Activated CD4-positive, alpha-beta memory T cell treated with anti-CD3 and anti-CD28 coated beads for 36 hours (primary cell): Measurements from ENCODE around the gene RBM20. TPM values are rescaled to one million over a fixed set of nuclear protein-coding genes. Genes with fewer than 3 reads are reported as not detected.
A peak's percentile ranks its signal among the peaks of the same experiment; 100 is the strongest.
"Not testable (repeated sequence)": the region's sequence is repeated elsewhere in the genome, so short reads cannot be mapped to it uniquely, and the experiment has no call there.

Experiments used
- CTCF ChIA-PET: fragments of 350-600 bp; sonication (Branson Sonifier 250); formaldehyde crosslinking; loops from one replicate; lab custom pipeline; 2021; ENCODE audit warnings: antibody characterized with exemption, inconsistent platforms; lab: Charles Lee
- POLR2A ChIA-PET: fragments of 350-600 bp; sonication (Branson Sonifier 250); formaldehyde crosslinking; loops from one replicate; lab custom pipeline; 2021; ENCODE audit warnings: antibody characterized with exemption; lab: Charles Lee
- DNase-seq: peaks from one replicate; pipeline ENCODE4 v3.0.0-alpha.2; 2020
- H3K27ac Mint-ChIP-seq: one replicate; pipeline ENCODE4 v1.8.0; 2021; ENCODE audit warnings: mixed read lengths
- H3K27me3 Mint-ChIP-seq: one replicate; pipeline ENCODE4 v1.8.0; 2021; ENCODE audit warnings: mixed read lengths
- H3K36me3 Mint-ChIP-seq: one replicate; pipeline ENCODE4 v1.8.0; 2021; ENCODE audit warnings: mixed read lengths
- H3K4me1 Mint-ChIP-seq: one replicate; pipeline ENCODE4 v1.8.0; 2021; ENCODE audit warnings: low read depth, mixed read lengths
- H3K4me3 Mint-ChIP-seq: one replicate; pipeline ENCODE4 v1.8.0; 2021; ENCODE audit warnings: mild to moderate bottlenecking, mixed read lengths
- H3K9me3 Mint-ChIP-seq: one replicate; pipeline ENCODE4 v1.8.0; 2021; ENCODE audit warnings: mixed read lengths
- intact Hi-C: fragments of 100-400 bp; cut with micrococcal nuclease; formaldehyde crosslinking; loops from one replicate; pipeline ENCODE4 v1.15.1; 2023
- total RNA-seq, 2 experiments: library from RNA; stranded (reverse); gene quantifications; one replicate each; pipeline ENCODE4 v1.2.3, GENCODE V29; 2021

RBM20 gene
- total RNA-seq, 2 experiments from 2014 or later: not detected

GRCh38 chr10:110628161-110628560, 16.0 kb upstream of the RBM20 start:
- Mint-ChIP-seq H3K4me3 (no peak overlapping the region), H3K9me3 (peaks cover 2% of the 10 kb centered on the region), H3K27me3 (peaks cover 3% of the 10 kb centered on the region), H3K36me3 (peaks cover 3% of the 10 kb centered on the region), H3K4me1 (no peaks in the 10 kb centered on the region), H3K27ac (no peak overlapping the region)
- ChIA-PET POLR2A (no interaction called here), CTCF (no interaction called here)
- intact Hi-C loops: no loop called here
- no peak for DNase-seq

GRCh38 chr10:110629680-110630191, 14.4 kb upstream of the RBM20 start:
- CTCF ChIA-PET: no interaction called here
- intact Hi-C loops: no loop called here
- no peak overlapping the region for H3K27ac Mint-ChIP-seq
- no peak overlapping the region for H3K4me3 Mint-ChIP-seq
- POLR2A ChIA-PET: no interaction called here
- DNase-seq: no peak
- no peaks in the 10 kb centered on the region for H3K4me1 Mint-ChIP-seq
- peaks cover 2% of the 10 kb centered on the region for H3K9me3 Mint-ChIP-seq
- H3K36me3 Mint-ChIP-seq: peaks cover 3% of the 10 kb centered on the region
- peaks cover 5% of the 10 kb centered on the region for H3K27me3 Mint-ChIP-seq

- Mint-ChIP-seq H3K36me3 (peaks cover 3% of the 10 kb centered on the region), H3K27ac (no peak overlapping the region), H3K27me3 (peaks cover 5% of the 10 kb centered on the region), H3K4me3 (no peak overlapping the region), H3K4me1 (no peaks in the 10 kb centered on the region), H3K9me3 (peaks cover 2% of the 10 kb centered on the region)
- intact Hi-C loops: no loop called here
- POLR2A ChIA-PET: no interaction called here
- no peak for DNase-seq
- CTCF ChIA-PET: no interaction called here
Observed at GRCh38 chr10:110631934-110632333, 12.2 kb upstream of the RBM20 start.

- Mint-ChIP-seq H3K27me3 (peaks cover 5% of the 10 kb centered on the region), H3K36me3 (peaks cover 3% of the 10 kb centered on the region), H3K27ac (no peak overlapping the region), H3K9me3 (peaks cover 2% of the 10 kb centered on the region), H3K4me3 (no peak overlapping the region), H3K4me1 (no peaks in the 10 kb centered on the region)
- ChIA-PET POLR2A (no interaction called here), CTCF (no interaction called here)
- intact Hi-C loops: no loop called here
- no peak for DNase-seq
Observed at GRCh38 chr10:110632591-110633215, 11.4 kb upstream of the RBM20 start.

- peaks cover 2% of the 10 kb centered on the region for H3K27me3 Mint-ChIP-seq
- no peak overlapping the region for H3K27ac Mint-ChIP-seq
- ChIA-PET POLR2A (no interaction called here), CTCF (no interaction called here)
- no peaks in the 10 kb centered on the region for H3K36me3 Mint-ChIP-seq
- intact Hi-C loops: no loop called here
- H3K4me1 Mint-ChIP-seq: no peaks in the 10 kb centered on the region
- H3K9me3 Mint-ChIP-seq: no peaks in the 10 kb centered on the region
- H3K4me3 Mint-ChIP-seq: no peak overlapping the region
- DNase-seq: no peak
Observed at GRCh38 chr10:110634527-110635209, 9.5 kb upstream of the RBM20 start.

- Mint-ChIP-seq H3K27me3 (peaks cover 8% of the 10 kb centered on the region), H3K4me3 (no peak overlapping the region), H3K27ac (no peak overlapping the region), H3K4me1 (peaks cover 6% of the 10 kb centered on the region), H3K36me3 (no peaks in the 10 kb centered on the region), H3K9me3 (no peaks in the 10 kb centered on the region)
- POLR2A ChIA-PET: no interaction called here
- no peak for DNase-seq
- CTCF ChIA-PET: interaction anchor here (1.4 kb wide), 1 partner anchor 36 kb away, joined by 5 read pairs; no protein-coding TSS in a partner anchor
- intact Hi-C loops: no loop called here
Observed at GRCh38 chr10:110636572-110636931, 7.6 kb upstream of the RBM20 start.

GRCh38 chr10:110636932-110637557, 7.1 kb upstream of the RBM20 start:
- H3K4me1 Mint-ChIP-seq: peaks cover 10% of the 10 kb centered on the region
- H3K9me3 Mint-ChIP-seq: no peaks in the 10 kb centered on the region
- DNase-seq: no peak
- POLR2A ChIA-PET: no interaction called here
- H3K36me3 Mint-ChIP-seq: no peaks in the 10 kb centered on the region
- intact Hi-C loops: no loop called here
- CTCF ChIA-PET: interaction anchor here (1.4 to 1.5 kb wide), 2 partner anchors 26 to 35 kb away, joined by 4 to 5 read pairs; no protein-coding TSS in a partner anchor
- no peak overlapping the region for H3K27ac Mint-ChIP-seq
- no peak overlapping the region for H3K4me3 Mint-ChIP-seq
- H3K27me3 Mint-ChIP-seq: peaks cover 11% of the 10 kb centered on the region

- DNase-seq: no peak
- H3K9me3 Mint-ChIP-seq: no peaks in the 10 kb centered on the region
- intact Hi-C loops: no loop called here
- H3K4me3 Mint-ChIP-seq: no peak overlapping the region
- no peaks in the 10 kb centered on the region for H3K36me3 Mint-ChIP-seq
- ChIA-PET CTCF (interaction anchor here (1.4 to 1.5 kb wide), 2 partner anchors 27 to 35 kb away, joined by 4 to 5 read pairs; no protein-coding TSS in a partner anchor), POLR2A (no interaction called here)
- H3K27me3 Mint-ChIP-seq: peaks cover 17% of the 10 kb centered on the region
- no peak overlapping the region for H3K27ac Mint-ChIP-seq
- H3K4me1 Mint-ChIP-seq: peaks cover 14% of the 10 kb centered on the region
Observed at GRCh38 chr10:110637558-110638053, 6.5 kb upstream of the RBM20 start.

- H3K36me3 Mint-ChIP-seq: no peaks in the 10 kb centered on the region
- no peak overlapping the region for H3K27ac Mint-ChIP-seq
- CTCF ChIA-PET: interaction anchor here (0.6 to 1.5 kb wide), 2 partner anchors 28 to 527 kb away, joined by 4 read pairs; no protein-coding TSS in a partner anchor
- no peaks in the 10 kb centered on the region for H3K9me3 Mint-ChIP-seq
- peaks cover 18% of the 10 kb centered on the region for H3K4me1 Mint-ChIP-seq
- DNase-seq: no peak
- intact Hi-C loops: no loop called here
- POLR2A ChIA-PET: no interaction called here
- peaks cover 23% of the 10 kb centered on the region for H3K27me3 Mint-ChIP-seq
- no peak overlapping the region for H3K4me3 Mint-ChIP-seq
Observed at GRCh38 chr10:110638319-110638718, 5.8 kb upstream of the RBM20 start.

GRCh38 chr10:110639046-110639445, 5.1 kb upstream of the RBM20 start:
- H3K36me3 Mint-ChIP-seq, POLR2A ChIA-PET, H3K4me3 Mint-ChIP-seq, DNase-seq, H3K9me3 Mint-ChIP-seq, intact Hi-C loops, H3K27ac Mint-ChIP-seq: not testable (repeated sequence)
- Mint-ChIP-seq H3K27me3 (peaks cover 24% of the 10 kb centered on the region), H3K4me1 (peaks cover 19% of the 10 kb centered on the region)
- CTCF ChIA-PET: interaction anchor here (0.6 kb wide), 1 partner anchor 69 kb away, joined by 3 read pairs; no protein-coding TSS in a partner anchor

GRCh38 chr10:110639858-110640257, 4.3 kb upstream of the RBM20 start:
- CTCF ChIA-PET: not testable (repeated sequence)

GRCh38 chr10:110641256-110641655, 2.9 kb upstream of the RBM20 start:
- Mint-ChIP-seq H3K4me3 (no peak overlapping the region), H3K27me3 (peaks cover 38% of the 10 kb centered on the region), H3K27ac (no peak overlapping the region), H3K36me3 (no peaks in the 10 kb centered on the region), H3K4me1 (peaks cover 25% of the 10 kb centered on the region), H3K9me3 (no peaks in the 10 kb centered on the region)
- CTCF ChIA-PET: interaction anchor here (0.7 to 2.1 kb wide), 3 partner anchors 8 to 34 kb away, joined by 3 to 11 read pairs (median 3); no protein-coding TSS in a partner anchor
- peak; percentile 67 for DNase-seq
- intact Hi-C loops: loop anchor here (2.0 kb wide), 1 partner anchor 22 kb away; no protein-coding TSS in a partner anchor
- POLR2A ChIA-PET: no interaction called here

More at GRCh38 chr10:110639858-110640257, 4.3 kb upstream of the RBM20 start:
- peaks cover 28% of the 10 kb centered on the region for H3K27me3 Mint-ChIP-seq
- intact Hi-C loops: loop anchor here (2.0 kb wide), 1 partner anchor 21 kb away; no protein-coding TSS in a partner anchor
- H3K36me3 Mint-ChIP-seq, H3K9me3 Mint-ChIP-seq, POLR2A ChIA-PET, H3K4me3 Mint-ChIP-seq, H3K27ac Mint-ChIP-seq, DNase-seq: not testable (repeated sequence)
- H3K4me1 Mint-ChIP-seq: peaks cover 23% of the 10 kb centered on the region
